Caco-2 (cell line): Measurements from ENCODE around the gene SORD. TPM values are rescaled to one million over a fixed set of nuclear protein-coding genes. Genes with fewer than 3 reads are reported as not detected.

Source experiments
- BruUV-seq: library from RNA; stranded (reverse); fragments of 400-500 nt; replicated peaks from 2 replicates; lab custom pipeline; 2021; lab: Mats Ljungman, UMichigan
- CTCF ChIA-PET: fragments of 300-600 bp; sonication (Branson Sonifier 250); formaldehyde crosslinking; loops from one replicate; lab custom pipeline; 2022; ENCODE audit warnings: antibody characterized with exemption; lab: Charles Lee
- POLR2A ChIA-PET: fragments of 300-600 bp; sonication (Branson Sonifier 250); formaldehyde crosslinking; loops from one replicate; lab custom pipeline; 2022; ENCODE audit warnings: antibody characterized with exemption; lab: Charles Lee
- DNase-seq, 2 experiments: peaks; one replicate each; pipeline versions ENCODE4 v3.0.0 to v3.0.0-alpha.2; 2020 to 2022
- H3K27me3 ChIP-seq: replicated peaks from 2 replicates; pipeline ENCODE4 v1.6.0; 2011; ENCODE audit warnings: low read length; ENCODE audit not compliant: control insufficient read depth, insufficient read depth
- H3K36me3 ChIP-seq: 2 replicates; pipeline ENCODE4 v1.5.1; 2011; ENCODE audit warnings: low read length; ENCODE audit not compliant: control insufficient read depth, insufficient read depth
- H3K4me1 ChIP-seq: fragments of 250-450 bp; sonication (Bioruptor Pico); 2 replicates; pipeline ENCODE4 v1.5.1; 2020; ENCODE audit warnings: mild to moderate bottlenecking
- H3K4me3 ChIP-seq: 2 replicates; pipeline ENCODE4 v1.5.1; 2011; ENCODE audit warnings: low read depth, mild to moderate bottlenecking, control low read depth, low read length
- H3K9me3 ChIP-seq: fragments of 250-450 bp; sonication (Bioruptor Pico); 2 replicates; pipeline ENCODE4 v1.5.1; 2020; ENCODE audit warnings: mild to moderate bottlenecking, moderate library complexity
- H3K27ac Mint-ChIP-seq: one replicate; pipeline ENCODE4 v1.8.0; 2022; ENCODE audit warnings: mixed read lengths; ENCODE audit not compliant: unreplicated experiment
- H3K27me3 Mint-ChIP-seq: one replicate; pipeline ENCODE4 v1.8.0; 2022; ENCODE audit warnings: mixed read lengths; ENCODE audit not compliant: insufficient read depth, unreplicated experiment
- H3K36me3 Mint-ChIP-seq: one replicate; pipeline ENCODE4 v1.8.0; 2022; ENCODE audit warnings: mild to moderate bottlenecking, mixed read lengths; ENCODE audit not compliant: insufficient read depth, unreplicated experiment
- H3K4me1 Mint-ChIP-seq: one replicate; pipeline ENCODE4 v1.8.0; 2022; ENCODE audit warnings: low read depth, mixed read lengths; ENCODE audit not compliant: unreplicated experiment
- H3K4me3 Mint-ChIP-seq: one replicate; pipeline ENCODE4 v1.8.0; 2022; ENCODE audit warnings: mild to moderate bottlenecking, moderate library complexity, mixed read lengths; ENCODE audit not compliant: unreplicated experiment
- H3K9me3 Mint-ChIP-seq: one replicate; pipeline ENCODE4 v1.8.0; 2022; ENCODE audit warnings: mixed read lengths; ENCODE audit not compliant: unreplicated experiment
- intact Hi-C: fragments of 100-400 bp; cut with micrococcal nuclease; formaldehyde crosslinking; loops from one replicate; pipeline ENCODE4 v1.10.0; 2022; ENCODE audit not compliant: unreplicated experiment
- total RNA-seq: library from RNA; stranded (reverse); gene quantifications from 2 replicates; pipeline ENCODE4 v1.2.3, GENCODE V29; 2022
- TF ChIP-seq, protein P1 (sequence below), 2 experiments: fragments of 200-600 bp in 1 of 2; IDR thresholded peaks; 1 replicate in 1 of 2; 2 replicates in 1 of 2; pipeline versions ENCODE4 v1.5.1 to v1.8.0; 2011 to 2022; ENCODE audit warnings: antibody characterized with exemption in 1 of 2, control low read depth in 1 of 2, inconsistent platforms in 1 of 2, low read depth in 1 of 2, low read length in 1 of 2, mild to moderate bottlenecking in 1 of 2, moderate library complexity in 1 of 2; ENCODE audit not compliant: insufficient read depth in 1 of 2, severe bottlenecking in 1 of 2, unreplicated experiment in 1 of 2

Gene SORD
- total RNA-seq, 1 experiment from 2014 or later, result 79.7 TPM

DNA sequence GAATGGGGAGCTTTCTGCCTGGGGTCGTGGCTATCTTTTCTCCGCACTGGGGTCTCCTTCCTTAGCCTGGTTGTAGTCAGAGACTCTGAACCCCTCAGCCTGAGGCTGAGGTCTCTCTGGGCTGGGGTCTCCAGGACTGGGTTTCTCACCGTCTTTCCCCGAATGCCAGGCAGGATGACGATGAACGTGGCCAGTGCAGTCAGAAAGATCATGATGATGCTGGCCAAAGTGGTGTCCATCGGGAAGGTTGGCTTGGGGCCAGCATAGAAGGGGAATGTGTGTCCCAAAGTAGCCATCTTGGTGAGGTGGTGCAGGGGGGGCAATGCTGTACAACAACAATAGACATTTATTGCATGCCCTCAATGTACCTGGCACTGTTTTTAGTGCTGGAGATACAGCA is 99.7 kb downstream of the SORD start:
- intact Hi-C loops, result no loop called here
- no peak overlapping the region for H3K4me3 Mint-ChIP-seq
- Histone ChIP-seq H3K27me3 (no peaks in the 10 kb centered on the region), H3K36me3 (no peaks in the 10 kb centered on the region), H3K4me3 (no peak overlapping the region), H3K9me3 (no peaks in the 10 kb centered on the region), H3K4me1 (peaks cover 19% of the 10 kb centered on the region; the same call in 1 of the 2 replicates)
- H3K4me1 Mint-ChIP-seq, result peaks cover 34% of the 10 kb centered on the region
- no peak for DNase-seq
- H3K9me3 Mint-ChIP-seq, result peaks cover 12% of the 10 kb centered on the region
- peaks cover 5% of the 10 kb centered on the region for H3K36me3 Mint-ChIP-seq
- POLR2A ChIA-PET, result no interaction called here
- CTCF ChIA-PET, result interaction anchor here (0.6 to 1.5 kb wide), 4 partner anchors 8 to 40 kb away, joined by 3 to 5 read pairs (median 4); partner anchors contain the start of genes DUOX2 and DUOXA2
- no TSS peak for BruUV-seq
- no peak overlapping the region for H3K27ac Mint-ChIP-seq
- H3K27me3 Mint-ChIP-seq, result no peaks in the 10 kb centered on the region
- TF ChIP-seq, protein P1, sequence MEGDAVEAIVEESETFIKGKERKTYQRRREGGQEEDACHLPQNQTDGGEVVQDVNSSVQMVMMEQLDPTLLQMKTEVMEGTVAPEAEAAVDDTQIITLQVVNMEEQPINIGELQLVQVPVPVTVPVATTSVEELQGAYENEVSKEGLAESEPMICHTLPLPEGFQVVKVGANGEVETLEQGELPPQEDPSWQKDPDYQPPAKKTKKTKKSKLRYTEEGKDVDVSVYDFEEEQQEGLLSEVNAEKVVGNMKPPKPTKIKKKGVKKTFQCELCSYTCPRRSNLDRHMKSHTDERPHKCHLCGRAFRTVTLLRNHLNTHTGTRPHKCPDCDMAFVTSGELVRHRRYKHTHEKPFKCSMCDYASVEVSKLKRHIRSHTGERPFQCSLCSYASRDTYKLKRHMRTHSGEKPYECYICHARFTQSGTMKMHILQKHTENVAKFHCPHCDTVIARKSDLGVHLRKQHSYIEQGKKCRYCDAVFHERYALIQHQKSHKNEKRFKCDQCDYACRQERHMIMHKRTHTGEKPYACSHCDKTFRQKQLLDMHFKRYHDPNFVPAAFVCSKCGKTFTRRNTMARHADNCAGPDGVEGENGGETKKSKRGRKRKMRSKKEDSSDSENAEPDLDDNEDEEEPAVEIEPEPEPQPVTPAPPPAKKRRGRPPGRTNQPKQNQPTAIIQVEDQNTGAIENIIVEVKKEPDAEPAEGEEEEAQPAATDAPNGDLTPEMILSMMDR (IDR thresholded peaks at IDR 0.05; ENCODE audit: insufficient read depth in 1 of 2, low read depth in 1 of 2, low read length in 1 of 2, severe bottlenecking in 1 of 2, unreplicated experiment in 1 of 2), result no peak

DNA sequence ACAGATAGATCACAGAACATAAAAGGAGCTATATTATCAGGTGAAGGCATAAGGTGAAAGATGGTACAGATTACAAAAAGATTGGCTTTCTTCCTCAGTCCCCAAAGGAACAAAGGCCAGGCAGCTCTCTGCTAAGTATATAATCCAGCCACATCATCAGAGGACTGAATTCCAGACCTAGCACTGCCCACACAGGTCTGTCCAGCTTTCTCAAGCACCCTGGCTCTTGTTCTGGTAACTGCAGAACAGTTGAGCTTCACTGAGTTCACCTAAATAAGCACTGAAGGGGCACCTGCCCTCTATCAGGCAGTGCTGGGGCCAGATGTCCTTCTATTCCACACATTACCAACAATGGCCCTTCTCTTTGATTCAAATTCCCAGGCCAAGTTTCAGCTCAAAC is 100.4 kb downstream of the SORD start:
- no TSS peak for BruUV-seq
- peak in 1 of 2 experiments; percentile 46 for DNase-seq
- Mint-ChIP-seq H3K27me3 (no peaks in the 10 kb centered on the region), H3K27ac (no peak overlapping the region), H3K36me3 (no peaks in the 10 kb centered on the region), H3K9me3 (peaks cover 12% of the 10 kb centered on the region), H3K4me3 (no peak overlapping the region), H3K4me1 (peaks cover 28% of the 10 kb centered on the region)
- ChIA-PET POLR2A (no interaction called here), CTCF (interaction anchor here (0.8 to 1.5 kb wide), 4 partner anchors 9 to 75 kb away, joined by 3 to 5 read pairs (median 4); partner anchors contain the start of genes DUOX2 and DUOXA2)
- Histone ChIP-seq H3K36me3 (no peaks in the 10 kb centered on the region), H3K4me1 (peaks cover 17% of the 10 kb centered on the region; the same call in 1 of the 2 replicates), H3K9me3 (no peaks in the 10 kb centered on the region), H3K4me3 (no peak overlapping the region), H3K27me3 (no peaks in the 10 kb centered on the region)
- intact Hi-C loops, result no loop called here
- TF ChIP-seq, protein P1 (IDR thresholded peaks at IDR 0.05; ENCODE audit: insufficient read depth in 1 of 2, low read depth in 1 of 2, low read length in 1 of 2, severe bottlenecking in 1 of 2, unreplicated experiment in 1 of 2), result no peak

DNA sequence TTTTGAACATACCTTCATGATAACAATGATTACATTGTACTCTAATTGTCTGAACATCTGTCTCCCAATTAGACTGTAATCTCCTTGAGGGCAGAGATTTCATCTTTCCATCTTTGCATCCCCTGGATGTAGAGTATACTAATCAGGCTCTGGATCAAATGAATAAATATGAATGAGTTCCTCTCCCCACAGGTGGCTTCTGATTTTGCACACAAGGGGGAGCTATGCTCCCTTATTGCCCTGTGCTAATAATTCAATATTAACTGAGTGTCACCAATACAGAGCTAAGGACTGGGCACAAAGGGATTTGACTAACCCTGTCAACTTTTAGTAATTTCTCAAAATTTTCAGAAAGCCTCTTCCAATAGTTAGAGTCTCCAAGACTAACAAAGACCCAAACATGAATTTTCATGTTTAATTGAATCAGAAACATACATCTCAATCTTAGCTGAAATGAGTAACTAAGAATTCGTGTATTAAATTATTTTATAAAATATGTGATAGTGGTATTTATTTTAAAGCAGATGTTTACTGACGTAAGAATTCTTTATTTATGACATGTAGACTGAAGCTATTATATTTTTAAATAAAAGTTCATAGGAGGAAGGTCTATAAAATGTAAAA is 103.7 kb downstream of the SORD start:
- Histone ChIP-seq H3K4me3 (no peak overlapping the region), H3K27me3 (no peaks in the 10 kb centered on the region), H3K4me1 (peaks cover 17% of the 10 kb centered on the region; the same call in 1 of the 2 replicates), H3K9me3 (no peaks in the 10 kb centered on the region), H3K36me3 (no peaks in the 10 kb centered on the region)
- Mint-ChIP-seq H3K9me3 (peaks cover 12% of the 10 kb centered on the region), H3K36me3 (no peaks in the 10 kb centered on the region), H3K4me1 (peaks cover 25% of the 10 kb centered on the region), H3K4me3 (no peak overlapping the region), H3K27me3 (no peaks in the 10 kb centered on the region), H3K27ac (no peak overlapping the region)
- ChIA-PET POLR2A (no interaction called here), CTCF (interaction anchor here (0.7 to 1.7 kb wide), 7 partner anchors 8 to 41 kb away, joined by 3 to 10 read pairs (median 4); no protein-coding TSS in a partner anchor)
- TF ChIP-seq, protein P1 (IDR thresholded peaks at IDR 0.05; ENCODE audit: insufficient read depth in 1 of 2, low read depth in 1 of 2, low read length in 1 of 2, severe bottlenecking in 1 of 2, unreplicated experiment in 1 of 2), result peak; percentile 30 to 63
- intact Hi-C loops, result no loop called here
- BruUV-seq, result no TSS peak
- peak in 1 of 2 experiments; percentile 29 for DNase-seq

Other genes with a start within 250 kb of the SORD start
- gene TERB2, start 66.5 kb upstream of the SORD start, total RNA-seq, result not detected in 2 replicates
- gene DUOX2, start 91.0 kb downstream of the SORD start, total RNA-seq, result 6.9 and 8.3 TPM in 2 replicates
- gene DUOXA2, start 91.1 kb downstream of the SORD start, total RNA-seq, result 1.5 and 1.6 TPM in 2 replicates
- gene DUOXA1, start 106.7 kb downstream of the SORD start, total RNA-seq, result 0.39 TPM in 1 of 2 replicates, not detected in the other
- 0.14 and 0.56 TPM in 2 replicates for gene DUOX1, start 106.8 kb downstream of the SORD start, total RNA-seq
- 11.9 and 12.9 TPM in 2 replicates for gene SHF, start 164.8 kb downstream of the SORD start, total RNA-seq
- gene SLC28A2, start 229.0 kb downstream of the SORD start, total RNA-seq, result 0.11 and 0.14 TPM in 2 replicates